ENCODE results near the gene VPS33B.

Gene VPS33B

DNA sequence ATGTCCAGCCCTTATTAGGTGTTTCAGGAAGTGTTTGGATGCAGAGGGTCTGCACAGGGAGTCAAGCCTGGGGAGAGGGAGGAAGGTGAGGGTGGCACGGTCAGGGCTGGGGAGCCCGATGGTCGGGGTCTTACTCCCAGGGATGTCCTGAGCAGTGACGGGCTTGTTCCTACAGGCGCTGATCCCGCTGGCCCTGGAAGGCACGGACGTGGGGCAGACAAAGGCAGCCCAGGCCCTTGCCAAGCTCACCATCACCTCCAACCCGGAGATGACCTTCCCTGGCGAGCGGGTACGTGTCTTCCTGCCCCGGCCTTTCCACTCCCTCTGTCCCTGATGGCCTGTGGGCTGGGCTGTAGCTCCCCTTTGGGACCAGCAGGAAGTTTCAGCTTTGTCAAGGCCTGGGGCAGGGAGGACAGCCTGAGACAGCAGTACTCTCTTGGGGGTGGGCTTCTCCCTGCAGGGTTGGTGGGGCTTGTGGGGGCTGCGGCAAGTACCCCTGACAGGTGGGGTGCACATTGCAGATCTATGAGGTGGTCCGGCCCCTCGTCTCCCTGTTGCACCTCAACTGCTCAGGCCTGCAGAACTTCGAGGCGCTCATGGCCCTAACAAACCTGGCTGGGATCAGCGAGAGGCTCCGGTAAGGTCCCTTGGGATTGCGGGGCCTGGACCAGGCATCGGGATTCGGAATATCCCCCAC lies 72.3 kb downstream of the VPS33B start:
- no peak for DNase-seq
- Histone ChIP-seq H3K36me3 (peaks cover 55% of the 10 kb centered on the region), H3K4me3 (ENCODE audit: low read depth, low read length) (no peak overlapping the region), H3K27me3 (ENCODE audit: insufficient read depth, low read depth, severe bottlenecking) (no peaks in the 10 kb centered on the region), H3K27ac (no peak overlapping the region), H3K9me3 (ENCODE audit: severe bottlenecking) (no peaks in the 10 kb centered on the region)
- TF ChIP-seq CTCF (IDR thresholded peaks at IDR 0.05; ENCODE audit: low read depth, low read length): no peak
